Right lobe of liver (tissue), 6 donors: ENCODE results near the gene BRIP1. TPM values are rescaled to one million over a fixed set of nuclear protein-coding genes. Genes with fewer than 3 reads are reported as not detected.

Experiments
- ATAC-seq, 4 donors: fragments of 200-7000 bp; cut with Tn5 transposase; one replicate each; pipeline ENCODE4 v1.9.1; 2020; ENCODE audit warnings: mild to moderate bottlenecking in 4 of 4, moderate library complexity in 4 of 4
- DNase-seq, 3 donors: peaks; one replicate each; pipeline ENCODE4 v3.0.0-alpha.2; 2020
- H3K27ac ChIP-seq, 3 donors: fragments of 200-600 bp; one replicate each; pipeline ENCODE4 v1.8.0; 2022
- H3K27me3 ChIP-seq, 2 donors: fragments of 200-600 bp; one replicate each; pipeline ENCODE4 v1.8.0; 2022
- H3K36me3 ChIP-seq, 4 donors: fragments of 200-600 bp; sonication (generic) in 1 of 4; one replicate each; pipeline versions ENCODE4 v1.5.1 to v1.8.0; 2017 to 2022; ENCODE audit warnings: control low read depth in 1 of 4
- H3K4me1 ChIP-seq, 4 donors: fragments of 200-600 bp; sonication (generic) in 1 of 4; one replicate each; pipeline versions ENCODE4 v1.5.1 to v1.8.0; 2017 to 2022; ENCODE audit warnings: control low read depth in 1 of 4
- H3K4me3 ChIP-seq, 3 donors: fragments of 200-600 bp; one replicate each; pipeline ENCODE4 v1.8.0; 2022
- H3K9me3 ChIP-seq, 4 donors: fragments of 200-600 bp; sonication (generic) in 1 of 4; one replicate each; pipeline versions ENCODE4 v1.5.1 to v1.8.0; 2017 to 2022; ENCODE audit warnings: control low read depth in 1 of 4
- CTCF ChIP-seq, 4 donors: fragments of 200-600 bp in 3 of 4; fragments of 450-650 bp in 1 of 4; IDR thresholded peaks; one replicate each; pipeline versions ENCODE4 v1.5.1 to v1.8.0; 2016 to 2022; ENCODE audit warnings: antibody characterized with exemption in 4 of 4, mild to moderate bottlenecking in 2 of 4
- POLR2A ChIP-seq: fragments of 450-650 bp; IDR thresholded peaks from one replicate; pipeline ENCODE4 v1.6.1; 2017; ENCODE audit warnings: antibody characterized with exemption, mild to moderate bottlenecking
- WGBS: methylation state at CpG from one replicate; pipeline ENCODE4 v1.1.6; 2018; ENCODE audit warnings: low coverage, low lambda C conversion rate; ENCODE audit not compliant: insufficient coverage; ENCODE audit errors: missing lambda C conversion rate; 5-methylcytosine and 5-hydroxymethylcytosine counted together
- intact Hi-C, 2 donors: fragments of 100-400 bp; cut with DNase I; formaldehyde crosslinking; loops; one replicate each; pipeline versions ENCODE4 v1.11.2 to v1.14.1; 2022
- total RNA-seq, 6 experiments: library from RNA; depleted of rRNA in 2 of 6; stranded (reverse); fragments of >200 nt in 2 of 6; fragmentation: NEBNext Ultra II Directional in 3 of 6; extraction: Animal tissue kit (Norgen Biotek cat#: 25700) in 3 of 6; gene quantifications; one replicate each; pipeline versions ENCODE4 v1.1.0 to v1.2.4, GENCODE V29; 2016 to 2023
- donor health status: DM: no; HTN: yes; CAD: no.
- donor health status: DM: no; HTN: no; CAD: no.
- donor health status: DM: no; HTN: no; CAD: no.
- donor health status: DM: no; HTN: yes; CAD: no.
- donor health status: DM: no; HTN: yes; CAD: no.

The BRIP1 gene
- total RNA-seq, 6 experiments from 2014 or later = 1.0 to 1.6 (median 1.1) TPM

- intact Hi-C loops = no loop called here
- ATAC-seq (no peak), DNase-seq (no peak)
- no peaks in the 10 kb centered on the region for H3K36me3 ChIP-seq
- H3K4me3 ChIP-seq = no peak overlapping the region
- 94% methylated on average over 3 of the region's 4 CpGs for WGBS
- H3K27ac ChIP-seq = no peak overlapping the region
- H3K27me3 ChIP-seq = no peaks in the 10 kb centered on the region
- TF ChIP-seq POLR2A = no peak
- TF ChIP-seq CTCF (IDR thresholded peaks at IDR 0.05) = no peak
- H3K9me3 ChIP-seq = no peaks in the 10 kb centered on the region
- H3K4me1 ChIP-seq = no peaks in the 10 kb centered on the region
Observed at GRCh38 chr17:61710546-61710945, 152.8 kb downstream of the BRIP1 start.

GRCh38 chr17:61709567-61709966 lies 153.8 kb downstream of the BRIP1 start:
- Histone ChIP-seq H3K4me1 (no peaks in the 10 kb centered on the region), H3K9me3 (no peaks in the 10 kb centered on the region), H3K27me3 (no peaks in the 10 kb centered on the region), H3K4me3 (no peak overlapping the region), H3K36me3 (no peaks in the 10 kb centered on the region), H3K27ac (no peak overlapping the region)
- WGBS = 97% methylated on average over 1 of the region's 1 CpG
- DNase-seq (no peak), ATAC-seq (no peak)
- intact Hi-C loops = no loop called here
- TF ChIP-seq POLR2A (no peak), CTCF (IDR thresholded peaks at IDR 0.05) (no peak)

GRCh38 chr17:61704935-61705449 lies 158.3 kb downstream of the BRIP1 start:
- Histone ChIP-seq H3K4me1 (no peaks in the 10 kb centered on the region), H3K36me3 (no peaks in the 10 kb centered on the region), H3K9me3 (peaks cover 0 to 8% (median 3%) of the 10 kb centered on the region in 4 donors), H3K27ac (no peak overlapping the region), H3K4me3 (no peak overlapping the region), H3K27me3 (no peaks in the 10 kb centered on the region)
- intact Hi-C loops = no loop called here
- ATAC-seq = no peak
- no peak for TF ChIP-seq CTCF (IDR thresholded peaks at IDR 0.05)
- TF ChIP-seq POLR2A = no peak
- WGBS = 93% methylated on average over 3 of the region's 3 CpGs
- no peak for DNase-seq

- Histone ChIP-seq H3K27me3 (no peaks in the 10 kb centered on the region), H3K27ac (no peak overlapping the region), H3K4me1 (no peaks in the 10 kb centered on the region), H3K9me3 (peaks cover 0 to 12% (median 3%) of the 10 kb centered on the region in 4 donors), H3K4me3 (no peak overlapping the region), H3K36me3 (no peaks in the 10 kb centered on the region)
- 87% methylated on average over 3 of the region's 3 CpGs for WGBS
- ATAC-seq (no peak), DNase-seq (no peak)
- TF ChIP-seq CTCF (IDR thresholded peaks at IDR 0.05) = no peak
- TF ChIP-seq POLR2A = no peak
- intact Hi-C loops = no loop called here
Observed at GRCh38 chr17:61702450-61702849, 160.9 kb downstream of the BRIP1 start.

- intact Hi-C loops = no loop called here
- peaks cover 0 to 12% (median 3%) of the 10 kb centered on the region in 4 donors for H3K9me3 ChIP-seq
Observed at GRCh38 chr17:61701978-61702377, 161.3 kb downstream of the BRIP1 start.

More at GRCh38 chr17:61701978-61702377, 161.3 kb downstream of the BRIP1 start:
- 100% methylated on average over 1 of the region's 1 CpG for WGBS
- ATAC-seq (no peak), DNase-seq (no peak)
- H3K27me3 ChIP-seq = no peaks in the 10 kb centered on the region
- TF ChIP-seq POLR2A (no peak), CTCF (IDR thresholded peaks at IDR 0.05) (no peak)
- no peak overlapping the region for H3K4me3 ChIP-seq
- H3K27ac ChIP-seq = no peak overlapping the region
- H3K4me1 ChIP-seq = no peaks in the 10 kb centered on the region
- no peaks in the 10 kb centered on the region for H3K36me3 ChIP-seq
